HG02763 (cell line): ENCODE measurements around the gene PRND.
A peak's percentile ranks its signal among the peaks of the same experiment; 100 is the strongest.
"Not testable (repeated sequence)": the region's sequence is repeated elsewhere in the genome, so short reads cannot be mapped to it uniquely, and the experiment has no call there.

Experiments used
- ATAC-seq: cut with Tn5 transposase; IDR thresholded peaks from one replicate; pipeline ENCODE4 v1.9.1; 2021; ENCODE audit warnings: mild to moderate bottlenecking, moderate library complexity; ENCODE audit not compliant: unreplicated experiment

The PRND gene

DNA sequence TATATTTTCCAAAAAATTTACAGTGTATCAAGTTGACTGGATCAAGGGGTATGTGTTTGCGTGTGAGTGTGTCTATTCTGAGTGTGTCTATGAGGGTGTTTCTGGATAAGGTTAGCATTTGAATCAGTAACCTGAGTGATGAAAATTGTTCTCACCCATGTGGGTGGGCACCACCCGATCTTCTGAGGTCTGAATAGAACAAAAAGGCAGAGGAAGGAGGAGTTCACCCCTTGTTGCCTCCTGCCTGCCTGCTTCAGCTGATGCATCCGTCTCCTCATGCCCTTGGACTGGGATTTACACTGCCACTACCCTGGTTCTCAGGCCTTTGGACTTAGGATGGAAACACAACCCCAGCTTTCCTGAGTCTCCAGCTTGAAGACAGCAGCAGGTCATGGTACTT, 13.7 kb upstream of the PRND start:
- ATAC-seq: no peak

GRCh38 chr20:4708856-4709255, 12.9 kb upstream of the PRND start:
- ATAC-seq: no peak

DNA sequence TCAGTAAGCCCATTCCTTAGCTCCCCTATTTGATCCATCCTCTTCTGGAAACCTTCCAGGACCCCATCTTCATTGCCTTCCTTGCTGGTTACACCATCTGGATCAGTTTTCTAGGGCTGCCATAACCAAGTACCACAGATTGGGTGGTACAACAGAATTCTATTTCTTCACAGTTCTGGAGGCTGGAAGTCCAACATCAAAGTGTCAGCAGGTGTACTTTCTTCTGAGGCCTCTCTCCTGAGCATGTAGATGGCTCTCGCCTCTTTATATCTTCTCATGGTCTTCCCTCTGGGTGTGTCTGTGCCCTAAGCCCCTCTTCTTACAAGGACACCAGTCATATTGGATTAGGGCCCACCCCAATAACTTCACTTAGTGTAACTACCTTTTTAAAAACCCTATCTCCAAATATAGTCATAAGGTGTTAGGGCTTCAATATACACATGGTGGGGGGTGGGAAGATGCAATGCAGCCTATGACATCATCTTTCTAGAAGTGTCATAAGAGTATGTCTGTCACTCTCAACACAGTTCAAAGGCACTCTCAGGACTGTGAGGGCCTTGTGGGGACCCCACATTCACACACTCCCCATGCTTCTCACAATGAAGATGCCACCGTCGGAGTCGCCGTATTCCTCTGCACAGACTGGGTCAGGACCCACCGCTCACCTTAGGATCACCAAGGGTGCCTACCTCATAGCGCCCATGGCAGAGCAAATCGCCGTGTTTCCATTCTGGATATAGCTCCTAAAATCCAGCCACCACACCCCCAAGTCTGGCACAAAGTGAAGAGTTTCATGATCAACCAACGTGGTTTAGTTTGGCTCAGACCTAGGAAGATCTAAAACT, 12.2 kb upstream of the PRND start:
- ATAC-seq: no peak

DNA sequence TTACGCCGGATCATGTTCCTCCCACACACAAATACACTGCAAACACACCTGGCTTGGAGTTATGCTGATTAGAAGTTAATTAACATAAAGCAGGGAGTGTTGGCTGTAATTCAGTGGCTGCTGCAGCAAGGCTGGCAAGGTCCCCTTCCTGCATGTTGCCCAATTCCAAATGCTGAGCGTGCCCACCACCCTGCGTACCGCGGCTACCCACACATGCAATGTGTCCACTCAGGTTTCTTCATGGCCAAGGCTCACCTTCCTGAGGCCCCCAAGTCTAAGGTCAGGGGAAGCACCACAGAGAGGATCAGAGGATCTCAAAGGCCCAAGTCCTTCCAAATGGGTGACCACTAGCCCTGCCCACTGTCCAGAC, 11.6 kb upstream of the PRND start:
- no peak for ATAC-seq

GRCh38 chr20:4711511-4711910, 10.2 kb upstream of the PRND start:
- ATAC-seq: no peak

GRCh38 chr20:4713401-4713800, 8.3 kb upstream of the PRND start:
- no peak for ATAC-seq

DNA sequence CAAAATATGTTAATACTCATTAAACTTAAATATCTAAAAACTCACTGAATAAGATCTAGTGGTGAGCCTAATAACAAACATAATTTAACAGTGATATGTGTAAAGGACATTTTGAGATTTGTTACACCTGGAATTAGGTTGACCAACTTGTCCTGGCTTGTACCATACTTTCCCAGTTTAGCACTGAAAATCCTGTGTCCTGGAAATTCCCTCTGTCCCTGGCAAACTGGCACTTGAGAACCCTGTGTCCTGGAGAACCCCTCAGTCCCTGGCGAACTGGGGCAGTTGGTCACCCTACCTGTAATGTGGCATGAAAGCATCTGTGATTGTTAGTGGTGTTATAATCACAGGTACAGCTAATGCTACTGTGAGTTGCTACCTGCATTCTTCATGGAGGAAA, 6.9 kb upstream of the PRND start:
- no peak for ATAC-seq

- no peak for ATAC-seq
Observed at GRCh38 chr20:4717816-4718570, 3.7 kb upstream of the PRND start.

GRCh38 chr20:4719190-4719589, 2.5 kb upstream of the PRND start:
- ATAC-seq: no peak

DNA sequence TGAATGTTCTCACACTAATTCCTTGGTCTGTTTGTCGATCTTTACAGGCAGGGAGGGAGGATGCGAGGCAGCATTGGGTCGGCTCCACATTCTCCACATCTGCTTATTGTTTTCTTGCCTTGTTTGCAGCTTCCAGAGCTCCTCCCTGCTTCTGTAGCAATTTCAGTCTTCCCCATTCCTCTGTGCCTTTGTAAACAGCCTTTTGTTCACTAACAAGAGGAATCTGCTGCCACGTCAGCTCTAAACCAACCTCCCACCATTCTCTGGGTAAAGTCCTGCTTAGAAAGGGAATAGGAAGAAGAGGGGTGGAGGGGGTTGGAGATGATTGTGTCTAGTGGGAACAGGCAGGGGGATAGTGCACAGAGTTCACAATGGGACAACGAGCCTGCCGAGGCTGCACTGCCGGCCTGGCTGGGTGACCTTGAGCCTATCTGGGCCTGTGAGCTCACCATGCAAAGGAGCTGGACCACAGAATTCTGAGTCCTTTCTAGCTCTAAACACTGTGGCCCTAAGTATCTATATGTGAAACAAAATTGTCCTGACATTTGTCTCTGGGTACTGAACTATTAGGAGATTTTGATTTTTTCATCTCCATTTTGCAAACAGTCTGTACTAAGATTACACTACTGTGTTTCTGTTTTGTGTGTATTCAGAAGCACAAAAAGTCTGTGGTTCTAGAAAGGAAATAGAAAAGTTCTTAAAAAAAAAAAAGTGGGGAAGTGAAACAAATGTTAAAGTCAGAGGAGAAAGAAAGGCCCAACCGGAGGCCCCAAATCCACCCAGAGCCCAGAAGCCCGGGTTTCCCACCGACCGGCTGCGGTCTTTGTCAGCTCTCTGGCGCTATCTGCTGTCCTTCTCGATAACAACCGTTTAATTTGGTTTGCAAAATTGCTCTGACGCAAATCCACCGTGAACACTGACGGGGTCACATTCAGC, 1.4 kb upstream of the PRND start:
- peak; percentile 92 for ATAC-seq

DNA sequence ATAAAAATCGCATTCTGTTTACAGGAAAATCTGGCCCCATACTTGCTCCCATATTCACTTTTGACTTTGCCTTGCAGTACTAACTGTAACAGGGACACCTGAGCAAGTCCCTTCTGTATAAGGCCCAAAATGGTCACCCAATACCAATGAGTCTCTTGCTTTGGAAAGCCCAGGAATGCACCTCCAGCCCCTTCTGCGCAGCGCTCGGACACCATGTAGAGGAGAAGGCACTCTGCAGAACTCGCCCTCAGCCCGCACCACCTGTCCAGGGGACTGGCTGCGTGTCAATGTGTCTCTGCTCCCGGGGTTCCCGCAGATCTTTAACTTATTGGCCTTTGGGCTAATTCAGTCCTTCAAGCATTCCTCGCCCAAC, 746 bp upstream of the PRND start:
- ATAC-seq: no peak

GRCh38 chr20:4722571-4722970, 862 bp downstream of the PRND start:
- no peak for ATAC-seq

DNA sequence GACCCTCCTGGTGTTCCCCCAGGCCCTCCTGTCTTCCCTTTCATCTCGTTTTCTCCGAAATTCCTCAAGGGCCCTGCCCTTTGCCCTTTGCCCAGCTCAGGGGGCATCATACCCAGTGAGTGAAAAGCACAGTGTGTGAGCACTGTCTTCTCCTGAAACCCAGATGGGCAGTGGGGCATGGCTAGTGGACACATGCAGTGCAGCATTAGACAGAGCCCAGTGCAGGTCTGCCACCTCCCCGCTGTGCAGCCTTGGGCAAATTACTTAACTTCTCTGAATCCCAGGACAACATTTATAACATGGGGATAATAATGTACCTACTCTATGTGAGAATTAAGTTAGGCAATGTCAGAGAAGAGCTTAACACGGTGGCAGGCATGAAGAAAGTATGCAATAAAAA, 1.3 kb downstream of the PRND start:
- no peak for ATAC-seq

GRCh38 chr20:4723553-4723952, 1.8 kb downstream of the PRND start:
- not testable (repeated sequence) for ATAC-seq

GRCh38 chr20:4724459-4725262, 3.0 kb downstream of the PRND start:
- no peak for ATAC-seq

DNA sequence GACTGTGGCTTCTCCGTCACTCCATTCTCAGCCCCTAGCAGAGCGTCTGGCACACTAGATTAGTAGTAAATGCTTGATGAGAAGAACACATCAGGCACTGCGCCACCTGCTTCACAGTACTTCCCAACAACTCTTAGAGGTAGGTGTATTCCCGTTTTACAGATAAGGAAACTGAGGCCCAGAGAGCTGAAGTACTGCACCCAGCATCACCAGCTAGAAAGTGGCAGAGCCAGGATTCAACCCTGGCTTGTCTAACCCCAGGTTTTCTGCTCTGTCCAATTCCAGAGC, 3.5 kb downstream of the PRND start:
- no peak for ATAC-seq

DNA sequence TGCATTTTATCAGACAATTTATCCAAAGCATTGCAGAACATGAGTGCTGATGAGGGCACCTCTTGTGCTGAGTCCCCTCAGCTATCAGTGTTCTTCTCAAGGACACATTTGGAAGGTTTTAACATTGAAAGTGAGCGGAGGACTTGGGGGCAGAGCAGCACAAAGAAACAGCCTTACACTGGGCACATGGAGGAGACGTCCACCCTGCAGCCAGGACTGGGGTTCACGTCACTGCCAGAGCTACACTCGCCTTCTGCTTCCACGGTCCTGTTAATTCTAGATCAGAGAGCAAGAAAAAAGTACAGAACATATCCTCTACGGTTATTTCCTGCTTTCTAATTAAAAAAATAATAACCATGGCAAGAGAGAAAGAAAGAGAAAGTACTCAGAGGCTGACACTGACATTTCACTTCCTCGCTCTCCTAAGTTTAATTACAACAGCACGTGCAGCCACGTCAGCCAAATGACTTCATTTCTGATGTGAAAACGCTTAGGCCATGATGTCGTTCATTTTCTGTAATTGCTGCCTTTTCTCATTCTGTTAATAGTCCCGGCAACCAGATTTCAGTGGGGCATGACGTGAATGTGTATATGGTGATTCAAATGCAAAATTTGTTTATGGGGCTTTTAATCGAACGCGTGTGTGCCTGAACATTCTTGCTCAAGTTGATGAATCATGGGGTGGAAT, 5.1 kb downstream of the PRND start:
- ATAC-seq: no peak

DNA sequence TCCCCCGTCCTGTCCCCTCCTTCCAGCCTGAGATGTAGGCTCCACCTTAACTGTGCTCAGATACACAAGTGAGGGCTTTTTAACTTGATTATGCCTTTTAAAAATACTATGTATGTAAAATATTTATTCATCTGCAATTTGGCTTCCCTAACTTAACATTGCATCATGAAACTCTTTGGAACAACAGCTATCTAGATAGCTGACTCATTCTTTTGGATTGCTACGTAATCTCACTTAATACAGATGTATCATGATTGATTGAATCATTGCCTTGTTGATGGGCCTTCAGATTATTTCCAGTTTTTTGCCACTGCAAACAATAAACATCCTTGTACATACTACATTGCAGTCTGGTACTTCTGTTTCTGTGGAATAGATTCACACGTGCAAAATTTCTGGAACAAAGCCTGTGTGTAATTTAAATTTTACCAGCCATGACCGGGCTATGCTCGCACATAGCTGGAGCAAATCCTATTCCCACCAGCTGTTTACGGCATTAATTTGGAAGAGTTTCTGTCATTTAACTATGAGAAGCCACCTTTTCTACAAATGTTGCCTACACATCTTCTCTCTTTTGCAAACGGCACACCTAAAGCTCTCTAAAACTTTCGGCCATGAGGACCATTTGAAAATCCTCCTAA, 6.5 kb downstream of the PRND start:
- ATAC-seq: no peak

DNA sequence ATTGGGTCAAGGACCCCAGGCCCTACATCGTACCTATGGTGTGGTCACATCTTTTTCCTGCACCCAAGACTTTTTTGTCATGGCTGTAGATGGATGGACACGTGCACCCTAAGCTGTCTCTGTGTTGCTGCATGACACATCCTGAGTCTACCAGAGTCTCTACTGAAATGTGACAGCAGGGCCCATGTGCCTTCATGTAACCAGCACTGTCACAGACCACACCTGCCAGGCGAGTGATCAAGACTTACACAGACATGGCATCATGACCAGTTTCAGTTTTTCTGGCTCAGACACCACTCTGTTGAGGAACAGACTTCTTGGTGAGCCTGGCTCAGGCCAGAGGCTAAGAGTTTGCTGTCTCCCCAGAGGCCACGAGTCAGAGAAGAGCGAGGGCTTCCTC, 7.6 kb downstream of the PRND start:
- ATAC-seq: no peak

GRCh38 chr20:4730780-4731179, 9.1 kb downstream of the PRND start:
- ATAC-seq: no peak
